NCI-H1048 (cell line): ENCODE measurements around the gene KCNN1.
"Not testable (repeated sequence)": the region's sequence is repeated elsewhere in the genome, so short reads cannot be mapped to it uniquely, and the experiment has no call there.

Source experiments
- DNase-seq: peaks from one replicate; lab custom pipeline; 2025; lab: John Stamatoyannopoulos, UW

KCNN1 gene

DNA sequence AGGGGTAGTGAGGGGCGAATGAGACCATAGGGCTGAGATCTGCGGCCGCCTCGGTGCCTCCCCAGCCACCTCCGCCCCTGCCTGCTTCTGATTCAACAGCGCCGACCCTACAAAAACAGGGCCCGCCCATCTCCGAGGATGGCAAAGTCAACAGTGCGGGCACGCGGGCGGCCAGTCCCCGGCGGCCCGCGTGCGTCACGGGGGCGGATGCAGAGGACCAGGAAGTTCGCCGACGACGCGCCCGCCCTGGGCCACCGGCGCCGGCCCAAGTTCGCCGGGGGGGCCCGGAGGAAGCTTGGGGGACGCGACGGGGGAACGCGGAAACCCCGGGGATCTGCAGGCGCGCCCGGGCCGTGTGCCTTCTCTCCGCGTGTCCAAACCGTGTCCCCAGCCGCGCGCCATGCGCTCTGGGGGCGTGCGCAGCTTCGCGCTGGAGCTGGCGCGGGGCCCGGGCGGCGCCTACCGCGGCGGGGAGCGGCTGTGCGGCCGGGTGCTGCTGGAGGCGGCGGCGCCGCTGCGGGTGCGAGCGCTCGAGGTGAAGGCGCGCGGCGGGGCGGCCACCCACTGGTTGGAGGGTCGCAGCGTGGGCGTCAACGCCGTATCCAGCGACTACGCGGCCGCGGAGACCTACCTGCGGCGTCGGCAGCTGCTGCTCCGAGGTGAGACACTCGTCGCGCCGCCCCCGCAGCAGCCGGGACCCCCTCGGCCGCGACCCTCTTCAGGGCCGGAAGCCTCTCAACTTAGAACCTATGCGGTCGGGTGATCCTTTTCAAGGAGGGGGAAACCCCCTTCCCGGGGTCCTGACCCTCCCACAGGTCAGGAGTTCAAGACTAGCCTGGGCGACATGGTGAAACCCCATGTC, 34.2 kb downstream of the KCNN1 start:
- DNase-seq = peak; percentile 36

DNA sequence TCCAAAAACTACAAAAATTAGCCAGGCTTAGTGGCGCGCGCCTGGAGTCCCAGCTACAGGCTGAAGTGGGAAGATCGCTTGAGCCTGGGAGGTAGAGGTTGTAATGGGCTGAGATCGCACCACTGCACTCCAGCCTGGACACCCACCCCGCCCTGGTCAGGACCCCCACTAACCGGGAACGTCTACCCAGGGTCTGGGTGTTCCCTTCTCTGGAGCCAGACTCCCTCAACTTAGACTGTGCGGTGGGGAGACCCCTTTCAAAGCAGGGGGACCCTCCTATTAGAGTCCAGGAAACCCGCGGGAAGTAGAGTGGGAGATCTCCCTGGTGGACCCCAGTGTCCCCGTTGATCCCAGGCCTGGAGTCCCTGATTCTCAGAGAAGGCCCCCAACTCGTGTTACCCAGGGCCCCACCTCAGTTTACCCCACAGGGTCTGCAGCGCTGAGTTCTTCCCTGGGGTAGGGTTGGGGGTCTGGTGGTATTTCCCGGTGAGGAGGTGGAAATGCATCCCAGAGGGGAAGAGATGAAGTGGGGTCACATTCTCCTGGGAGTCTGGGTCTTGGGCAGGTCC, 35.0 kb downstream of the KCNN1 start:
- no peak for DNase-seq

DNA sequence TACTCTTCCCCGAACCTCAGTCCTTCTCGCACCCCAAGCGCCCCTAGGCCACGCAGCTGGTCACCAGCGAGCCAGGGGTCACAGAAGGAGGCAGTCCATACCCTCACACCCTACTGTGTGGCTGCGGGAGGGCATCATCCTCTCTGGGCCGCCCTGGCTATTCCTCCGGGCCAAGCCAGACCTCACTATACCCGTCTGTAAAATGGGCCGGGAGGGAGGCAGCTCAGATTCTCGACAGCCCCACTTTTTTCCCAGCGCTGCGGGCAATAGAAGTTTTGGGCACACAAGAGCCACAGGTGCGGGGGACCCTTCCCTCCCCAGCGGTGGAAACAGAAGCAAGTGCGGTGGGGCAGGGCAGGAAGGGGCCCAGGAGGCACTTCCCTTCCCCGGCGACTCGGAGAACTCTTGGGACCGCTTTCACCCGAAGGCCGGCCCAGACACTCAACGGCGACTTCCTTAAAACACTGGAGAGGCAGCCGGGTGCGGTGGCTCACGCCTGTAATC, 35.5 kb downstream of the KCNN1 start:
- no peak for DNase-seq

GRCh38 chr19:18005750-18006149, 38.8 kb downstream of the KCNN1 start:
- DNase-seq = not testable (repeated sequence)

- DNase-seq = peak; percentile 51
These were observed 40.4 kb downstream of the KCNN1 start for GRCh38 chr19:18007044-18007916.

DNA sequence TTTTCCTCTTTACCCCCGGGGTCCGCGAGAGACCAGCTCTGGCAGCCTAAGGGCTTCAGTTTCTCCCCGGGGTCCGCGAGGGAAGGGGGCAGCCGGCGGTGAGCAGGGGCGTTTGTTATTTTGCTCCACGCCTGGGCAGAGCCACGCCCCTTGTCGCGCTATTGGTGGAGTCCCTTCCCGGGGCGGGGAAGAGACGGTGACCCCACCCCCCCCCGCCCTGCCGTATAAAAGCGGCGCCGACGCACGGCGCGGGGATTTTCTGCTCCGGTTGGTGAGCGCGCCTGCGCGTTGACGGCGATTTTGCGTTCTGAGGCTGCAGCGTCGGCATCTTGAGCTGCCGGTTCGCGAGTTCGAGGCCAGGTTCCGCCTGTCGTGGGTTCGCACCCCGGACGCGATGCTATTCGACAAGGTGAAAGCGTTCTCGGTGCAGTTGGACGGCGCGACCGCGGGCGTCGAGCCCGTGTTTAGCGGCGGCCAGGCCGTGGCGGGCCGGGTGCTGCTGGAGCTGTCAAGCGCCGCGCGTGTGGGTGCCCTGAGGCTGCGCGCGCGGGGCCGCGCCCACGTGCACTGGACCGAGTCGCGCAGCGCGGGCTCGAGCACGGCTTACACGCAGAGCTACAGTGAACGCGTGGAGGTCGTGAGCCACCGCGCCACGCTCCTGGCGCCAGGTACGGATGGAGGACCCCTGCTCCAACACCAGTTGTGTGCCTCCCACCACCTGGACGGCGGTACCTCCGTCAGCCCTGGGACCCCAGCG, 41.2 kb downstream of the KCNN1 start, which contains the start of gene ARRDC2:
TSS of gene ARRDC2 (plus strand) at position 254 of the 757 bp plus-strand sequence. CDS start at position 395, 141 bp downstream.
- peak; percentile 76 for DNase-seq

DNA sequence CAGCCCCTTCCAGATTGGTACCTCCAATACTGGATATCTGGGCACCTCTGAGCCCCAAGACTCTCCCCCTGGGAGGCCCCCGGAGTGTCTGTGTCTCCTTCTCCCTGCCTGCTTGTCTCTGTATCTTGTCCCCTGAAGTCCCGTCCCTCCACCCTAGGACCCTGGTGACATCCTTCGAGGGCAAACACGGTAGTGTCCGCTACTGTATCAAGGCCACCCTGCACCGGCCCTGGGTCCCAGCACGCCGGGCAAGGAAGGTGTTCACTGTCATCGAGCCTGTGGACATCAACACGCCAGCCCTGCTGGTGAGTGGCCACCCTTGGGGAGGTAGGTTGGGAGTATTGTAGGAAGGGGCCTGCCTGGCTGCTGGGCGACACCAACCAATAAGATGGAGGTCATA, 41.9 kb downstream of the KCNN1 start:
- no peak for DNase-seq

DNA sequence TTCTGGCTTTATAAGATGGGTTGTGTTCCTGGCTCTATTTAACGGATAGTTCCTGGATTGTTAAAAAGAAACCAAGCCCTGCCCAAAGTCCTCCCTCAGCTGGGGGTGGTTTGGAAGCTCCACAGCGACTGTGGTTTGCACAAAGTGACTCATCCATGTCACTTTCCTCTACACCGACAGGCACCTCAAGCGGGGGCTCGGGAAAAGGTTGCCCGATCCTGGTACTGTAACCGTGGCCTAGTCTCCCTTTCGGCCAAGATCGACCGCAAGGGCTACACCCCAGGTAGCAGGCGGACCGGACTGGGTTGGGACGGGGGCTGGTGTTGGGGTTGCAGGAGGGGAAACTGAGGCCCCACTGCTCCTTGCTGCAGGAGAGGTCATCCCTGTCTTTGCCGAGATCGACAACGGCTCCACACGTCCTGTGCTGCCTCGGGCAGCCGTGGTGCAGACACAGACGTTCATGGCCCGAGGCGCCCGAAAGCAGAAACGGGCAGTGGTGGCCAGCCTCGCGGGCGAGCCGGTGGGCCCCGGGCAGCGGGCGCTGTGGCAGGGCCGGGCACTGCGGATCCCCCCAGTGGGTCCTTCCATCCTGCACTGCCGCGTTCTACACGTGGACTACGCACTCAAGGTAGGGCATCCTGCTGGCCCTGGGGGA, 42.6 kb downstream of the KCNN1 start:
- DNase-seq = no peak

GRCh38 chr19:18010149-18010548, 43.2 kb downstream of the KCNN1 start:
- DNase-seq = no peak

DNA sequence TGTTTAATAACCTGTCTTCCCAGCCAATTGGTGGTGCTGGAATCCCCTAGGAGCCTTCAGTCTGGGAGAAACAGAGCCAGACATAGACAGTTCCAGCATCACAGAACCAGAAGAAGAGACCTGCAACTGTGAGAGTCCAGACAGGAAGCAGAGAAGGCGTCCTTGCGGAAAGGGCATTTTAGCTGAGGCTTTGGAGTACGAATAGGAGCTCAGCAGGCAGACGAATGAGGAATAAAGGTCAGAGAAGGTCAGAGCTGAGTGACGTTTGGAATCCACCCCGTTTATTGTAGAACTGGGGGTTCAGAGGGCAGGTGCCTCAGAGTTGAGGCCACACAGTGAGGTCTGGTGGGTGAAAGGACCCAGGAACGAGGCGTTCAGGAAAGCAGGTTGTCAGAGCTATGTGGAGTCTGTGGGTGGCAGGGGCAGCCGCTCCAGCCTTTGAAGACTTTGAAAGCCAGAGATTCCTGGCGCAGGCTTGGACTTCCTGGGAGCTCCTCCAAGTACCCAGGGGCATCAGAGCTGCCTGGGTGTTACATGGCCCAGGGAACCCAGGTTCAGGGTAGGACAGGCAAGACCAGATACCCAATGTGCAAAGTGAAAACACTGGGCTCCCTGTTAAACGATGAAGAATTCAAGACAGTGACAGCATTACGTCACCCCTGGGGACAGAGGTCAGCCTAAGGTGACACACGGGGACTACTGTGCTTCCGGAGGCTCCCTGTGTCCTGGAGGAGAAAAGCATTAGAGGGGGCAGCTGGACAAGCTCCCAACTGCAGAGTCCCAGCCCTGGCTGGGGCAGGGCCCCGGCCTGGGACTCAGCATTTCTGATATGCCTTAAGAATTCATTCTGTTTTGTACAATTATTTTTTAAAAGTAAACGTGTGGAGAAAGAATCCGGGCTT, 46.6 kb downstream of the KCNN1 start:
- DNase-seq = no peak

DNA sequence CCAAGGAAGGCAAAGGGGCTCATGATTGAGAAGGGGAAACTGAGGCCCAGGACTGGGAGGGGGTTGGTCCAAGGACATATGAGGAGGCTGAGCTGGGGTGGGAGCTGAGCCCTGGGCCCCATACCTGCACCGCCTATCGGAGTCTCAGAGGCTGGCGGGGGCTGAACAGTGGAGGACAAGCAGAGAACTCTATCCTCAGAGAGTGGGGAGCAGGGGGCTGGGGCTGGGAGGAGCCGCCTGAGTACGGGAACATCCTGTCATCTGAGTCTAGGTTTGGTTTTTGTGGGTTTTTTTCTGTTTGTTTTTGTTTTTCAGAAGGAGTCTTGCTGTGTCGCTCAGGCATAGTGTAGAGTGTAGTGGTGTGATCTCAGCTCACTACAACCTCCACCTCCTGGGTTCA, 47.3 kb downstream of the KCNN1 start:
- DNase-seq = no peak

GRCh38 chr19:18016209-18016910, 49.5 kb downstream of the KCNN1 start:
- DNase-seq = no peak

DNA sequence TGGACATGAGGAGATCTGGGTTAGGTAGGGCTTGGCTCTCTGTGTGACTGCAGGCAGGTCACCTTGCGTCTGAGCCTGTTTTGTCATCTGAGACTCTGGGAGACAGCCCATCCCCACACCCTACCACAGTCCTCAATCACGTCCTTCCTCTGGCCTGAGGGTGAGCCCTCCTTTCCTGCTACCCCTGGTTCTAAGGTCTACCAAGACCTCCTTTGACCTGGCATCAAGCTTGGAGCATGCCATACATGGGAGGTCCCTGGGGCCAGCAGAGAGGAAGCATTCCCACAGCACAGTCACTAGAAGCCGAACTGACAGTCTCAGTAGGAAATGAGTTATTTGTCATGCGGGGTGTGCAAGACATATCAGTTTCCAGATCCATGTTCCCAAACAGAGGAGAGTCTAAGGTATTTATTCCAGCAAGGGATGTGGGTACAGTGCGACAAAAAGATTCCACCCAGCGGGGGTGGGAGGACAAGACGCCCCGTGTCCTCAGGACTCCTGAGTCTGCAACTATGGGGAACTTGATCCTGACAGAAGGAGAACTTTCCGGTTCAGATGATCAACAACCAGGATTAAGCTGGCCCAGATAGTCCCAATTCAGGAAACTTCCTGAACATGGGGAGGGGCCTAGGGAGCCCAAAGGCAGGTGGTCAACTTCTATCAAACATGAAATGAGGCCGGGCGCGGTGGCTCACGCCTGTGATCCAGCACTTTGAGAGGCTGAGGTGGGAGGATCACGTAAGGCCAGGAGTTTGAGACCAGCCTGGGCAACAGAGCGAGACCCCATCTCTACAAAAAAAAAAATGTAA, 50.6 kb downstream of the KCNN1 start:
- no peak for DNase-seq

DNA sequence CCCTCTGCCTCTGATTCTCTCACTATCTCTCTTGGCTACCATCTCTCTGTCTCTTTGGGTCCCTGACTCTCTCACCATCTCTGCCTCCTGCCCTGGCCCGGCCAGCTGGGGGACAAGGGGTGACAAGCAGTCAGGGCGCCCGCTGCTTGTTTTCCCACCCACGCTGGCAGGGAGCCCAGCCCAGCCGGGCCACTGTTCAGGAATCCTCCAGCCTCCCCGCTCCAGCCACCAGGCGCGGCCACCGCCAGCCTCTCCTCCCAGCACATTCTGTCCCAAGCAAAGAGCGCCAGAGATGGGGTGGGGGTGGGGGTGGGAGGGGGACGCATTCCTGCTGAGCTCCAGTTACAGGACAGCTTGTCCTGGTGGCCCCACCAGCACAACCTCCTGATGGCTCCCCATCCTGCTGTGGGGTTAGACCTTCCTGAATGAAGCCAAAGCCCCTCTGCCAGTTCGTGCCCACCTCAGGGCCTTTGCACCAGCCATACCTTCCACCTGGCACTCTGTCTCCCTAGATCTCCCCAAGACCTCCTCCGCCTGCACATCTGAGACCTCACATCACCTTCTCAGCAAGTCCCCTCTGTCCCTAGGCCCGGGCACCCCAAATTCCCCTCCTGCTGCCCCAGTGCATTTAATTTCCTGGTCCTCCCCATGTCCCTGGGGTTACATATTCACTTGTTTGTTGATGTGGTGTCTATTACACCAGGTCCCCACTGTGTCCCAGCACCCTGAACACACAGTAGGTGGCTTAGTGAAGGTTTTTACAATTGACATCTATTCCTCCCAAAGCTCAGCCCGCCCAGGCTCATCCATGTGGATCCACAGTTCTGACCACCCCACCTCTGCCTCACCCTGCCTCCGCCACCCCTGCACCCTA, 53.5 kb downstream of the KCNN1 start:
- DNase-seq = no peak

GRCh38 chr19:18021121-18021755, 54.3 kb downstream of the KCNN1 start:
- DNase-seq = no peak

GRCh38 chr19:18023622-18024251, 56.8 kb downstream of the KCNN1 start:
- no peak for DNase-seq

DNA sequence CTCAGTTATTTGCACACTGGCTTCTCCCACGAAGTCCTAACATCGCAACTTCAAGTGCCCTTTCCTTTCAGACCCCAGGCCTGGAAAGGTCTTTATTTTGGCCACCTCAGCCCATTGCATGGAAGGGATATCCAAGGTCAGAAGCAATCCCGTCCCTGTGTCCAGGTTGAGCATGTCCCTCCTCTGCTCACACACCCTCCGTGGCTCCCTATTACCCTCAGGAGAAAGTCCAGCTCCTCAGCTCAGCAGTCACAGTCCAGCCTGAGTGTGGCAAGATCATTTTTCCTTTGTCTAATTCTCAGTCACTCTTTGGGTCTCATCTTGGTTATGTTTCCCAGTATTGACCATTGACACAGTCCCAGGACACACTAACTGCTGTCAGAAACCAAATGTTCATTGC, 60.2 kb downstream of the KCNN1 start:
- DNase-seq = no peak
